H9 (cell line): ENCODE data around the gene FANK1. TPM values are rescaled to one million over a fixed set of nuclear protein-coding genes. Genes with fewer than 3 reads are reported as not detected.

Source experiments
- DNase-seq: peaks from one replicate; pipeline ENCODE4 v3.0.0-alpha.2; 2017
- H2AFZ ChIP-seq: one replicate; pipeline ENCODE4 v1.6.1; 2013; ENCODE audit warnings: mild to moderate bottlenecking, low read length, control low read depth, moderate library complexity
- H2AK5ac ChIP-seq: 2 replicates; pipeline ENCODE4 v1.6.1; 2013; ENCODE audit warnings: low read length, control low read depth, mixed read lengths; ENCODE audit not compliant: insufficient read length
- H2BK120ac ChIP-seq: one replicate; pipeline ENCODE4 v1.6.1; 2013; ENCODE audit warnings: low read depth, mild to moderate bottlenecking, low read length, control low read depth, inconsistent platforms; ENCODE audit not compliant: poor library complexity, severe bottlenecking
- H2BK12ac ChIP-seq: 2 replicates; pipeline ENCODE4 v1.6.1; 2013; ENCODE audit warnings: low read length, control low read depth, mixed read lengths, low read depth; ENCODE audit not compliant: insufficient read length
- H2BK15ac ChIP-seq: 2 replicates; pipeline ENCODE4 v1.6.1; 2013; ENCODE audit warnings: low read depth, low read length, control low read depth
- H2BK20ac ChIP-seq: one replicate; pipeline ENCODE4 v1.6.1; 2013; ENCODE audit warnings: low read depth, mild to moderate bottlenecking, low read length, control low read depth, inconsistent platforms; ENCODE audit not compliant: poor library complexity, severe bottlenecking
- H2BK5ac ChIP-seq: 2 replicates; pipeline ENCODE4 v1.6.1; 2013; ENCODE audit warnings: low read length, control low read depth, mixed read lengths; ENCODE audit not compliant: insufficient read length
- H3K14ac ChIP-seq: 2 replicates; pipeline ENCODE4 v1.6.1; 2013; ENCODE audit warnings: low read length, control low read depth; ENCODE audit not compliant: insufficient read depth
- H3K18ac ChIP-seq: 2 replicates; pipeline ENCODE4 v1.6.1; 2013; ENCODE audit warnings: low read depth, mild to moderate bottlenecking, mixed read lengths, low read length, control low read depth; ENCODE audit not compliant: insufficient read length
- H3K23ac ChIP-seq: 2 replicates; pipeline ENCODE4 v1.6.1; 2013; ENCODE audit warnings: low read length, control low read depth, mixed read lengths, low read depth; ENCODE audit not compliant: insufficient read length
- H3K23me2 ChIP-seq: 2 replicates; pipeline ENCODE4 v1.6.1; 2013; ENCODE audit warnings: low read depth, mild to moderate bottlenecking, mixed read lengths, low read length, control low read depth; ENCODE audit not compliant: insufficient read length, poor library complexity, severe bottlenecking
- H3K27ac ChIP-seq: 2 replicates; pipeline ENCODE4 v1.5.1; 2013; ENCODE audit warnings: low read length, control low read depth, mixed read lengths, low read depth; ENCODE audit not compliant: insufficient read length
- H3K27me3 ChIP-seq: 2 replicates; pipeline ENCODE4 v1.6.1; 2013; ENCODE audit warnings: low read length, control low read depth, inconsistent platforms; ENCODE audit not compliant: insufficient read depth
- H3K4ac ChIP-seq: 2 replicates; pipeline ENCODE4 v1.6.1; 2013; ENCODE audit warnings: low read depth, mild to moderate bottlenecking, control low read depth, inconsistent platforms, low read length, moderate library complexity
- H3K4me1 ChIP-seq: 2 replicates; pipeline ENCODE4 v1.6.1; 2013; ENCODE audit warnings: low read length, control low read depth, inconsistent platforms; ENCODE audit not compliant: insufficient read depth
- H3K4me2 ChIP-seq: 2 replicates; pipeline ENCODE4 v1.6.1; 2013; ENCODE audit warnings: low read length, control low read depth, mixed read lengths; ENCODE audit not compliant: insufficient read length, insufficient read depth
- H3K56ac ChIP-seq: 2 replicates; pipeline ENCODE4 v1.6.1; 2013; ENCODE audit warnings: low read depth, mild to moderate bottlenecking, mixed read lengths, low read length, control low read depth; ENCODE audit not compliant: insufficient read length
- H3K79me1 ChIP-seq: 2 replicates; pipeline ENCODE4 v1.6.1; 2013; ENCODE audit warnings: low read depth, mild to moderate bottlenecking, moderate library complexity, low read length, control low read depth, inconsistent platforms; ENCODE audit not compliant: insufficient read depth, poor library complexity, severe bottlenecking
- H3K79me2 ChIP-seq: 2 replicates; pipeline ENCODE4 v1.6.1; 2013; ENCODE audit warnings: low read length, control low read depth, inconsistent platforms; ENCODE audit not compliant: insufficient read depth
- H3K9ac ChIP-seq: 2 replicates; pipeline ENCODE4 v1.6.1; 2013; ENCODE audit warnings: low read length, control low read depth, mixed read lengths; ENCODE audit not compliant: insufficient read length; ENCODE audit errors: extremely low read depth
- H3K9me3 ChIP-seq: one replicate; pipeline ENCODE4 v1.6.1; 2013; ENCODE audit warnings: low read depth, low read length, inconsistent platforms; ENCODE audit not compliant: control insufficient read depth
- H3T11ph ChIP-seq: one replicate; pipeline ENCODE4 v1.6.1; 2013; ENCODE audit warnings: mild to moderate bottlenecking, low read length, control low read depth, inconsistent platforms
- H4K20me1 ChIP-seq: one replicate; pipeline ENCODE4 v1.6.1; 2013; ENCODE audit not compliant: control insufficient read depth, insufficient read length, insufficient read depth
- H4K5ac ChIP-seq: 2 replicates; pipeline ENCODE4 v1.6.1; 2013; ENCODE audit warnings: low read depth, mild to moderate bottlenecking, mixed read lengths, low read length, control low read depth; ENCODE audit not compliant: insufficient read length
- H4K8ac ChIP-seq: replicated peaks from 2 replicates; pipeline ENCODE4 v1.6.1; 2013; ENCODE audit warnings: low read length, control low read depth, mixed read lengths, low read depth; ENCODE audit not compliant: insufficient read length
- H4K91ac ChIP-seq: 2 replicates; pipeline ENCODE4 v1.6.1; 2013; ENCODE audit warnings: low read depth, mild to moderate bottlenecking, moderate library complexity, mixed read lengths, low read length, control low read depth; ENCODE audit not compliant: insufficient read length
- H3K27ac Mint-ChIP-seq, 3 experiments: 2 replicates in 2 of 3; 3 replicates in 1 of 3; pipeline ENCODE4 v1.8.0; 2020 to 2021; ENCODE audit warnings: mixed read lengths in 3 of 3, mild to moderate bottlenecking in 1 of 3, moderate library complexity in 1 of 3
- H3K27me3 Mint-ChIP-seq: 2 replicates; pipeline ENCODE4 v1.8.0; 2021; ENCODE audit warnings: low read depth, mild to moderate bottlenecking, moderate library complexity, mixed read lengths
- H3K36me3 Mint-ChIP-seq, 3 experiments: 2 replicates in 2 of 3; 3 replicates in 1 of 3; pipeline ENCODE4 v1.8.0; 2020 to 2021; ENCODE audit warnings: low read depth in 3 of 3, mixed read lengths in 3 of 3; ENCODE audit not compliant: insufficient read depth in 1 of 3
- H3K4me1 Mint-ChIP-seq, 2 experiments: 2 replicates each; pipeline ENCODE4 v1.8.0; 2020; ENCODE audit warnings: mixed read lengths in 2 of 2
- H3K4me3 Mint-ChIP-seq, 2 experiments: 2 replicates in 1 of 2; 3 replicates in 1 of 2; pipeline ENCODE4 v1.8.0; 2020 to 2021; ENCODE audit warnings: mild to moderate bottlenecking in 2 of 2, mixed read lengths in 2 of 2, moderate library complexity in 1 of 2
- H3K9me3 Mint-ChIP-seq, 2 experiments: 2 replicates in 1 of 2; 3 replicates in 1 of 2; pipeline ENCODE4 v1.8.0; 2020; ENCODE audit warnings: mild to moderate bottlenecking in 2 of 2, mixed read lengths in 2 of 2, moderate library complexity in 1 of 2
- WGBS: extraction: QIAGEN DNeasy Blood & Tissue Kit; methylation state at CpG from one replicate; pipeline ENCODE4 v1.1.7; 2013; ENCODE audit warnings: missing lambda C conversion rate, low lambda C conversion rate, mixed read lengths; ENCODE audit not compliant: insufficient read length; ENCODE audit errors: extremely low coverage; 5-methylcytosine and 5-hydroxymethylcytosine counted together
- total RNA-seq: library from RNA; stranded (reverse); gene quantifications from 2 replicates; pipeline ENCODE4 v1.2.1, GENCODE V29; 2021
- TF ChIP-seq, protein P1 (sequence below): fragments of 200-600 bp; sonication (generic); conservative IDR thresholded peaks from 3 replicates; pipeline ENCODE4 v1.8.0; 2021; ENCODE audit warnings: antibody characterized with exemption, mild to moderate bottlenecking

The FANK1 gene
- total RNA-seq, 1 experiment from 2014 or later: 0.68 TPM

DNA sequence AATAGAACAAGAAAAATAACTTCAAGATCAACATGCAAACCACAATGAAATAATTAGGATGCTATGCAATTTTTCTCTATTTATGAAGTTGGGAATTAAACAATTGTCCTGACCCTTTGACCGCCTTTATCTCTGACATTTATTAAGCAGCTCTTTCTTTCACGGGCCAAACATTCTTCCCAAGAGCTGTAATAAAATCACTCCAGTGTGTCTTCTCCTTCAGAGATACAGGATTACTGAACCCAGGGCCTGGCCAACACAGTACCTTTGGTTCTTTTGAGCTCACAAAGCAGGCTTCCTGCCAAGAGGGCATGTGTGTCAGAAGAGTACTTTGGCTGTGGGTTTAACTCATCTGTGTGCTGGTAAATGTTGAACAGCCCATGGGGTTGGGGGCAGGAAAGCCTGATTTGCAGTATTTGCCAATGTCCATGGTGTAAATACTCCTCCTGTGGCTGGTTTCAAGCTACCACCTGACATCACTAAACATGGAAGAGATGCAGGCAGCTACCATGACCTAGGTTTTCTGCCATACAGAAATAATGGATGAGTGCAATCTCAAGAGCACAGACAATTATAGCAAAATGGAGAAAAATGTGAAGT, 121.7 kb downstream of the FANK1 start:
- Histone ChIP-seq H3K4me2 (no peak overlapping the region), H3K4me1 (no peaks in the 10 kb centered on the region), H2BK120ac (no peak overlapping the region), H3K14ac (no peak overlapping the region), H4K91ac (no peak overlapping the region), H3K27me3 (no peaks in the 10 kb centered on the region; the same call in 1 of the 2 replicates), H2BK12ac (no peak overlapping the region), H2BK20ac (no peak overlapping the region), H3K9me3 (no peaks in the 10 kb centered on the region), H2AK5ac (no peak overlapping the region), H3K4ac (no peak overlapping the region), H3K79me2 (no peaks in the 10 kb centered on the region), H4K20me1 (no peaks in the 10 kb centered on the region), H3K23me2 (no peaks in the 10 kb centered on the region), H3K23ac (no peak overlapping the region), H2BK15ac (no peak overlapping the region), H2BK5ac (no peak overlapping the region), H3K56ac (no peak overlapping the region), H4K8ac (no peak overlapping the region), H3K79me1 (no peaks in the 10 kb centered on the region), H2AFZ (no peak overlapping the region), H4K5ac (no peak overlapping the region), H3K9ac (no peak overlapping the region), H3T11ph (no peak overlapping the region), H3K27ac (no peak overlapping the region), H3K18ac (no peak overlapping the region)
- TF ChIP-seq, protein P1, sequence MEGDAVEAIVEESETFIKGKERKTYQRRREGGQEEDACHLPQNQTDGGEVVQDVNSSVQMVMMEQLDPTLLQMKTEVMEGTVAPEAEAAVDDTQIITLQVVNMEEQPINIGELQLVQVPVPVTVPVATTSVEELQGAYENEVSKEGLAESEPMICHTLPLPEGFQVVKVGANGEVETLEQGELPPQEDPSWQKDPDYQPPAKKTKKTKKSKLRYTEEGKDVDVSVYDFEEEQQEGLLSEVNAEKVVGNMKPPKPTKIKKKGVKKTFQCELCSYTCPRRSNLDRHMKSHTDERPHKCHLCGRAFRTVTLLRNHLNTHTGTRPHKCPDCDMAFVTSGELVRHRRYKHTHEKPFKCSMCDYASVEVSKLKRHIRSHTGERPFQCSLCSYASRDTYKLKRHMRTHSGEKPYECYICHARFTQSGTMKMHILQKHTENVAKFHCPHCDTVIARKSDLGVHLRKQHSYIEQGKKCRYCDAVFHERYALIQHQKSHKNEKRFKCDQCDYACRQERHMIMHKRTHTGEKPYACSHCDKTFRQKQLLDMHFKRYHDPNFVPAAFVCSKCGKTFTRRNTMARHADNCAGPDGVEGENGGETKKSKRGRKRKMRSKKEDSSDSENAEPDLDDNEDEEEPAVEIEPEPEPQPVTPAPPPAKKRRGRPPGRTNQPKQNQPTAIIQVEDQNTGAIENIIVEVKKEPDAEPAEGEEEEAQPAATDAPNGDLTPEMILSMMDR: no peak
- Mint-ChIP-seq H3K4me1 (peaks cover 8% of the 10 kb centered on the region in 2 experiments), H3K27me3 (no peaks in the 10 kb centered on the region), H3K9me3 (0 out of 5 replicates have a peak, but pooled peaks cover 0 to 1% of the 10 kb centered on the region in 2 experiments), H3K27ac (no peak overlapping the region), H3K4me3 (no peak overlapping the region), H3K36me3 (no peaks in the 10 kb centered on the region; a peak in 1 of 7 replicates)
- DNase-seq: no peak
- WGBS: no CpG with 5 or more reads among the region's 2 CpGs
